ENCODE data around the gene PAQR8. TPM values are rescaled to one million over a fixed set of nuclear protein-coding genes. Genes with fewer than 3 reads are reported as not detected.
A peak's percentile ranks its signal among the peaks of the same experiment; 100 is the strongest.

The PAQR8 gene
- total RNA-seq, 1 donor from 2014 or later, result 7.5 TPM

GRCh38 chr6:52360028-52360427 is 1.9 kb upstream of the PAQR8 start:
- no peak for TF ChIP-seq CTCF (IDR thresholded peaks at IDR 0.05; ENCODE audit: unreplicated experiment)
- no peak overlapping the region for H3K4me3 Mint-ChIP-seq (ENCODE audit: unreplicated experiment)
- H3K36me3 Mint-ChIP-seq (ENCODE audit: low read depth, unreplicated experiment), result peaks cover 3% of the 10 kb centered on the region
- no peaks in the 10 kb centered on the region for H3K9me3 Mint-ChIP-seq (ENCODE audit: unreplicated experiment)
- DNase-seq (ENCODE audit: low spot score), result no peak
- peaks cover 9% of the 10 kb centered on the region for H3K27me3 Mint-ChIP-seq (ENCODE audit: unreplicated experiment)
- no peak overlapping the region for H3K27ac Mint-ChIP-seq (ENCODE audit: unreplicated experiment)
- peaks cover 14% of the 10 kb centered on the region for H3K4me1 Mint-ChIP-seq (ENCODE audit: unreplicated experiment)

- peaks cover 9% of the 10 kb centered on the region for H3K27me3 Mint-ChIP-seq (ENCODE audit: unreplicated experiment)
Observed at GRCh38 chr6:52360601-52361413, 1.1 kb upstream of the PAQR8 start.

GRCh38 chr6:52361414-52361944 is 472 bp upstream of the PAQR8 start:
- H3K9me3 Mint-ChIP-seq (ENCODE audit: unreplicated experiment), result no peaks in the 10 kb centered on the region
- peak overlapping the region; percentile 49 for H3K27ac Mint-ChIP-seq (ENCODE audit: unreplicated experiment)
- peaks cover 3% of the 10 kb centered on the region for H3K36me3 Mint-ChIP-seq (ENCODE audit: low read depth, unreplicated experiment)

More at GRCh38 chr6:52360601-52361413, 1.1 kb upstream of the PAQR8 start:
- peaks cover 14% of the 10 kb centered on the region for H3K4me1 Mint-ChIP-seq (ENCODE audit: unreplicated experiment)
- DNase-seq (ENCODE audit: low spot score), result no peak
- peak overlapping the region; percentile 90 for H3K4me3 Mint-ChIP-seq (ENCODE audit: unreplicated experiment)
- no peak overlapping the region for H3K27ac Mint-ChIP-seq (ENCODE audit: unreplicated experiment)
- no peak for TF ChIP-seq CTCF (IDR thresholded peaks at IDR 0.05; ENCODE audit: unreplicated experiment)
- H3K36me3 Mint-ChIP-seq (ENCODE audit: low read depth, unreplicated experiment), result peaks cover 3% of the 10 kb centered on the region
- H3K9me3 Mint-ChIP-seq (ENCODE audit: unreplicated experiment), result no peaks in the 10 kb centered on the region

GRCh38 chr6:52362443-52363227 is 684 bp downstream of the PAQR8 start:
- no peak for TF ChIP-seq CTCF (IDR thresholded peaks at IDR 0.05; ENCODE audit: unreplicated experiment)
- Mint-ChIP-seq H3K4me3 (ENCODE audit: unreplicated experiment) (peak overlapping the region; percentile 95), H3K36me3 (ENCODE audit: low read depth, unreplicated experiment) (peaks cover 9% of the 10 kb centered on the region), H3K27ac (ENCODE audit: unreplicated experiment) (peak overlapping the region; percentile 10), H3K4me1 (ENCODE audit: unreplicated experiment) (peaks cover 14% of the 10 kb centered on the region), H3K9me3 (ENCODE audit: unreplicated experiment) (no peaks in the 10 kb centered on the region), H3K27me3 (ENCODE audit: unreplicated experiment) (peaks cover 9% of the 10 kb centered on the region)
- DNase-seq (ENCODE audit: low spot score), result peak; percentile 22

More at GRCh38 chr6:52361414-52361944, 472 bp upstream of the PAQR8 start:
- H3K4me1 Mint-ChIP-seq (ENCODE audit: unreplicated experiment), result peaks cover 14% of the 10 kb centered on the region
- peaks cover 9% of the 10 kb centered on the region for H3K27me3 Mint-ChIP-seq (ENCODE audit: unreplicated experiment)
- TF ChIP-seq CTCF (IDR thresholded peaks at IDR 0.05; ENCODE audit: unreplicated experiment), result no peak
- DNase-seq (ENCODE audit: low spot score), result no peak
- H3K4me3 Mint-ChIP-seq (ENCODE audit: unreplicated experiment), result peak overlapping the region; percentile 90

Data from endothelial cell (in vitro differentiated cells).